Liver (tissue), 9 donors: ENCODE measurements around the gene PDE4B. TPM values are rescaled to one million over a fixed set of nuclear protein-coding genes. Genes with fewer than 3 reads are reported as not detected.

Experiments used
- DNase-seq: peaks from one replicate; pipeline ENCODE4 v3.0.0-alpha.2; 2017; ENCODE audit warnings: low spot score
- H3K27ac ChIP-seq, 2 donors: one replicate each; pipeline ENCODE4 v1.7.0; 2013; ENCODE audit warnings: inconsistent platforms in 2 of 2, low read length in 2 of 2, control low read depth in 1 of 2, low read depth in 1 of 2, mild to moderate bottlenecking in 1 of 2
- H3K27me3 ChIP-seq, 4 donors: one replicate each; pipeline versions ENCODE4 v1.6.1 to v1.7.0; 2013; ENCODE audit warnings: low read length in 3 of 4, inconsistent platforms in 1 of 4, mild to moderate bottlenecking in 1 of 4, moderate library complexity in 1 of 4; ENCODE audit not compliant: control insufficient read depth in 4 of 4, insufficient read depth in 4 of 4
- H3K36me3 ChIP-seq, 4 donors: one replicate each; pipeline versions ENCODE4 v1.6.1 to v1.7.0; 2013; ENCODE audit warnings: low read length in 3 of 4, mild to moderate bottlenecking in 3 of 4, low read depth in 1 of 4, moderate library complexity in 1 of 4; ENCODE audit not compliant: control insufficient read depth in 4 of 4, insufficient read depth in 3 of 4
- H3K4me1 ChIP-seq, 4 donors: one replicate each; pipeline versions ENCODE4 v1.6.1 to v1.7.0; 2013; ENCODE audit warnings: low read length in 3 of 4, mild to moderate bottlenecking in 3 of 4, moderate library complexity in 1 of 4; ENCODE audit not compliant: control insufficient read depth in 4 of 4, insufficient read depth in 4 of 4
- H3K4me3 ChIP-seq, 3 donors: one replicate each; pipeline versions ENCODE4 v1.6.1 to v1.7.0; 2013; ENCODE audit warnings: low read length in 3 of 3, control low read depth in 1 of 3, low read depth in 1 of 3, mild to moderate bottlenecking in 1 of 3
- H3K9ac ChIP-seq, 2 donors: one replicate each; pipeline ENCODE4 v1.7.0; 2013; ENCODE audit warnings: low read length in 2 of 2, mild to moderate bottlenecking in 2 of 2, moderate library complexity in 2 of 2, control low read depth in 1 of 2, low read depth in 1 of 2
- H3K9me3 ChIP-seq, 4 donors: one replicate each; pipeline versions ENCODE4 v1.6.1 to v1.7.0; 2013; ENCODE audit warnings: low read length in 3 of 4; ENCODE audit not compliant: control insufficient read depth in 4 of 4
- ATF3 ChIP-seq: IDR thresholded peaks from 2 replicates; pipeline ENCODE4 v1.6.1; 2016; ENCODE audit warnings: antibody characterized with exemption
- CTCF ChIP-seq: fragments of 150-350 bp; IDR thresholded peaks from 2 replicates; pipeline ENCODE4 v1.5.1; 2017; ENCODE audit warnings: improper control_type of control experiment, low read depth, low read length; ENCODE audit not compliant: missing input control
- EGR1 ChIP-seq, 2 donors: IDR thresholded peaks; 2 replicates each; pipeline ENCODE4 v1.6.1; 2016 to 2018; ENCODE audit warnings: antibody characterized with exemption in 2 of 2, low read depth in 2 of 2
- FOXA1 ChIP-seq: IDR thresholded peaks from 2 replicates; pipeline ENCODE4 v1.6.1; 2016; ENCODE audit warnings: antibody characterized with exemption
- FOXA2 ChIP-seq: IDR thresholded peaks from 2 replicates; pipeline ENCODE4 v1.6.1; 2016; ENCODE audit warnings: antibody characterized with exemption
- GABPA ChIP-seq, 2 donors: IDR thresholded peaks in 1 of 2; conservative IDR thresholded peaks in 1 of 2; 2 replicates each; pipeline ENCODE4 v1.6.1; 2016; ENCODE audit warnings: antibody characterized with exemption in 2 of 2, mild to moderate bottlenecking in 1 of 2, moderate library complexity in 1 of 2
- HNF4A ChIP-seq, 2 donors: conservative IDR thresholded peaks; 2 replicates each; pipeline ENCODE4 v1.6.1; 2016; ENCODE audit warnings: antibody characterized with exemption in 2 of 2, mild to moderate bottlenecking in 2 of 2
- HNF4G ChIP-seq: IDR thresholded peaks from 2 replicates; pipeline ENCODE4 v1.6.1; 2016; ENCODE audit warnings: antibody characterized with exemption
- JUND ChIP-seq, 2 donors: IDR thresholded peaks; 2 replicates each; pipeline ENCODE4 v1.6.1; 2016; ENCODE audit warnings: antibody characterized with exemption in 2 of 2
- MAX ChIP-seq: IDR thresholded peaks from 2 replicates; pipeline ENCODE4 v1.6.1; 2016; ENCODE audit warnings: antibody characterized with exemption
- REST ChIP-seq: IDR thresholded peaks from 2 replicates; pipeline ENCODE4 v1.6.1; 2016; ENCODE audit warnings: antibody characterized with exemption, mild to moderate bottlenecking
- RXRA ChIP-seq, 2 donors: IDR thresholded peaks; 2 replicates each; pipeline ENCODE4 v1.6.1; 2017 to 2018; ENCODE audit warnings: antibody characterized with exemption in 2 of 2, mild to moderate bottlenecking in 1 of 2
- SP1 ChIP-seq: IDR thresholded peaks from 2 replicates; pipeline ENCODE4 v1.6.1; 2018; ENCODE audit warnings: antibody characterized with exemption, mild to moderate bottlenecking
- TAF1 ChIP-seq: conservative IDR thresholded peaks from 2 replicates; pipeline ENCODE4 v1.6.1; 2016; ENCODE audit warnings: antibody characterized with exemption, mild to moderate bottlenecking
- YY1 ChIP-seq: IDR thresholded peaks from 2 replicates; pipeline ENCODE4 v1.6.1; 2016; ENCODE audit warnings: antibody characterized with exemption, mild to moderate bottlenecking
- ZBTB33 ChIP-seq: IDR thresholded peaks from 2 replicates; pipeline ENCODE4 v1.6.1; 2016; ENCODE audit warnings: antibody characterized with exemption
- WGBS: extraction: QIAGEN DNeasy Blood & Tissue Kit; methylation state at CpG from one replicate; pipeline ENCODE4 v1.1.7; 2013; 5-methylcytosine and 5-hydroxymethylcytosine counted together
- polyA plus RNA-seq, 2 donors: library from polyadenylated mRNA; stranded (reverse) in 1 of 2; unstranded in 1 of 2; fragments of 200-250 nt in 1 of 2; fragments of >200 nt in 1 of 2; fragmentation: Nextera tagmentation in 1 of 2; extraction: Ambion mirVana in 1 of 2; gene quantifications; one replicate each; pipeline versions ENCODE4 v1.2.1 to v1.2.3, GENCODE V29; 2013 to 2015
- total RNA-seq, 2 donors: library from RNA; depleted of rRNA; stranded (reverse); fragments of >200 nt; gene quantifications; one replicate each; pipeline ENCODE4 v1.2.3, GENCODE V29; 2014
- donor health status: healthy.
- donor health status: healthy.
- donor health status: healthy.
- donor health status: healthy.
- donor health status: healthy.

Gene PDE4B
- total and polyA plus RNA-seq, 4 donors: 1.9 to 3.9 (median 2.7) TPM

- H3K9ac ChIP-seq: peak overlapping the region; percentile 64 to 87
- H3K27me3 ChIP-seq: no peaks in the 10 kb centered on the region
- H3K9me3 ChIP-seq: no peaks in the 10 kb centered on the region
- H3K36me3 ChIP-seq: no peaks in the 10 kb centered on the region
- 65% methylated on average over 2 of the region's 2 CpGs for WGBS
- peak overlapping the region; percentile 68 to 76 for H3K27ac ChIP-seq
- TF ChIP-seq SP1 (no peak), ATF3 (no peak), CTCF (no peak), JUND (IDR thresholded peaks at IDR 0.05) (no peak)
- DNase-seq: no peak
- peaks cover 0 to 6% (median 2%) of the 10 kb centered on the region in 4 donors for H3K4me1 ChIP-seq
- peak overlapping the region; percentile 34 to 63 (median 36) for H3K4me3 ChIP-seq
Observed at GRCh38 chr1:66334318-66334717, 541.6 kb downstream of the PDE4B start.

GRCh38 chr1:66335125-66335524 lies 542.4 kb downstream of the PDE4B start:
- H3K27me3 ChIP-seq: no peaks in the 10 kb centered on the region
- peaks cover 0 to 6% (median 2%) of the 10 kb centered on the region in 4 donors for H3K4me1 ChIP-seq
- peak overlapping the region; percentile 71 to 73 for H3K27ac ChIP-seq
- no peak for DNase-seq
- peak overlapping the region; percentile 17 to 55 for H3K9ac ChIP-seq
- WGBS: 69% methylated on average over 2 of the region's 2 CpGs
- TF ChIP-seq YY1 (no peak), RXRA (IDR thresholded peaks at IDR 0.05) (no peak), TAF1 (no peak), GABPA (IDR thresholded peaks at IDR 0.05 in 1 of 2, conservative IDR thresholded peaks at IDR 0.05 in 1 of 2) (no peak), ZBTB33 (no peak), REST (no peak), EGR1 (IDR thresholded peaks at IDR 0.05; ENCODE audit: low read depth in 2 of 2) (no peak), HNF4A (conservative IDR thresholded peaks at IDR 0.05) (no peak), MAX (no peak), HNF4G (no peak), JUND (IDR thresholded peaks at IDR 0.05) (no peak), CTCF (no peak), FOXA1 (no peak), FOXA2 (no peak)
- no peaks in the 10 kb centered on the region for H3K9me3 ChIP-seq
- H3K4me3 ChIP-seq: peak overlapping the region in 1 of 3 donors; percentile 43
- H3K36me3 ChIP-seq: no peaks in the 10 kb centered on the region
